DOHH2 (cell line): ENCODE data around the gene SYT10.

ENCODE experiments used
- CTCF ChIP-seq: fragments of 200-600 bp; sonication (generic); IDR thresholded peaks from one replicate; pipeline ENCODE4 v1.5.1; 2014; ENCODE audit warnings: antibody characterized with exemption, mild to moderate bottlenecking, low read depth, low read length; ENCODE audit not compliant: poor library complexity, severe bottlenecking
- EZH2phosphoT487 ChIP-seq: fragments of 200-600 bp; sonication (generic); IDR thresholded peaks from 2 replicates; pipeline ENCODE4 v1.6.1; 2017; ENCODE audit warnings: borderline replicate concordance, mild to moderate bottlenecking, antibody characterized with exemption, low read length, moderate library complexity, mixed read lengths

GRCh38 chr12:33423706-33424105 is 15.9 kb downstream of the SYT10 start:
- TF ChIP-seq CTCF (no peak), EZH2phosphoT487 (no peak)
